GM23338 (cell line): ENCODE measurements around the gene CAMSAP2. TPM values are rescaled to one million over a fixed set of nuclear protein-coding genes. Genes with fewer than 3 reads are reported as not detected.

ENCODE experiments used
- ATAC-seq: fragments of 200-7000 bp; cut with Tn5 transposase; 3 replicates; pipeline ENCODE4 v1.9.1; 2020
- DNase-seq: peaks from one replicate; pipeline ENCODE4 v3.0.0-alpha.2; 2015; ENCODE audit warnings: low spot score
- H2AFZ ChIP-seq: fragments of 200-600 bp; sonication (generic); 2 replicates; pipeline ENCODE4 v1.8.0; 2016; ENCODE audit warnings: antibody characterized with exemption, mild to moderate bottlenecking, moderate library complexity
- H3F3A ChIP-seq: fragments of 200-600 bp; sonication (generic); replicated peaks from 2 replicates; pipeline ENCODE4 v1.8.0; 2017; ENCODE audit warnings: antibody characterized with exemption, mixed run types, low read depth
- H3K27ac ChIP-seq: fragments of 200-600 bp; sonication (generic); 2 replicates; pipeline ENCODE4 v1.6.1; 2016; ENCODE audit warnings: low read depth
- H3K27me3 ChIP-seq: fragments of 200-600 bp; sonication (generic); 2 replicates; pipeline ENCODE4 v1.8.0; 2016; ENCODE audit warnings: mild to moderate bottlenecking, mixed run types, moderate library complexity; ENCODE audit not compliant: insufficient read depth
- H3K36me3 ChIP-seq: fragments of 200-600 bp; sonication (generic); 2 replicates; pipeline ENCODE4 v1.8.0; 2016; ENCODE audit warnings: mild to moderate bottlenecking; ENCODE audit not compliant: insufficient read depth
- H3K4me1 ChIP-seq: fragments of 200-600 bp; sonication (generic); 2 replicates; pipeline ENCODE4 v1.8.0; 2016; ENCODE audit warnings: mild to moderate bottlenecking, moderate library complexity; ENCODE audit not compliant: insufficient read depth
- H3K4me2 ChIP-seq: fragments of 200-600 bp; sonication (generic); 2 replicates; pipeline ENCODE4 v1.7.1; 2017; ENCODE audit warnings: mixed run types
- H3K4me3 ChIP-seq: fragments of 200-600 bp; sonication (generic); 2 replicates; pipeline ENCODE4 v1.6.1; 2016; ENCODE audit warnings: mixed run types
- H3K79me2 ChIP-seq: fragments of 200-600 bp; sonication (generic); replicated peaks from 2 replicates; pipeline ENCODE4 v1.8.0; 2017; ENCODE audit warnings: mild to moderate bottlenecking; ENCODE audit not compliant: insufficient read depth
- H3K9me2 ChIP-seq: fragments of 200-600 bp; sonication (generic); 2 replicates; pipeline ENCODE4 v1.8.0; 2017; ENCODE audit not compliant: insufficient read depth
- H4K20me1 ChIP-seq: fragments of 200-600 bp; sonication (generic); replicated peaks from 2 replicates; pipeline ENCODE4 v1.8.0; 2017; ENCODE audit warnings: mild to moderate bottlenecking; ENCODE audit not compliant: insufficient read depth
- H3K27ac Mint-ChIP-seq: 2 replicates; pipeline ENCODE4 v1.8.0; 2020; ENCODE audit warnings: inconsistent platforms, mild to moderate bottlenecking, moderate library complexity, mixed read lengths
- H3K27me3 Mint-ChIP-seq: 3 replicates; pipeline ENCODE4 v1.8.0; 2022; ENCODE audit warnings: low read depth, mild to moderate bottlenecking, moderate library complexity, mixed read lengths, inconsistent platforms; ENCODE audit not compliant: insufficient read depth, poor library complexity
- H3K36me3 Mint-ChIP-seq: 3 replicates; pipeline ENCODE4 v1.8.0; 2021; ENCODE audit warnings: low read depth, mild to moderate bottlenecking, inconsistent platforms, moderate library complexity, mixed read lengths
- H3K4me1 Mint-ChIP-seq: 3 replicates; pipeline ENCODE4 v1.8.0; 2020; ENCODE audit warnings: mild to moderate bottlenecking, inconsistent platforms, mixed read lengths
- H3K4me3 Mint-ChIP-seq: 3 replicates; pipeline ENCODE4 v1.8.0; 2021; ENCODE audit warnings: moderate library complexity, mild to moderate bottlenecking, inconsistent platforms, mixed read lengths
- H3K9me3 Mint-ChIP-seq: 3 replicates; pipeline ENCODE4 v1.8.0; 2020; ENCODE audit warnings: moderate library complexity, mild to moderate bottlenecking, inconsistent platforms, mixed read lengths
- CREB1 ChIP-seq: fragments of 250-450 bp; sonication (Bioruptor Pico); IDR thresholded peaks from 2 replicates; pipeline ENCODE4 v1.5.0; 2020; ENCODE audit warnings: low read depth, mild to moderate bottlenecking, moderate library complexity
- EZH2 ChIP-seq: fragments of 200-600 bp; sonication (generic); IDR thresholded peaks from one replicate; pipeline ENCODE4 v1.8.0; 2017; ENCODE audit warnings: antibody characterized with exemption, mild to moderate bottlenecking, low read depth; ENCODE audit not compliant: unreplicated experiment
- EZH2phosphoT487 ChIP-seq: fragments of 200-600 bp; sonication (generic); IDR thresholded peaks from one replicate; pipeline ENCODE4 v1.8.1; 2018; ENCODE audit warnings: antibody characterized with exemption; ENCODE audit not compliant: unreplicated experiment
- JUNB ChIP-seq: IDR thresholded peaks from one replicate; pipeline ENCODE4 v1.6.1; 2016; ENCODE audit warnings: antibody characterized with exemption; ENCODE audit not compliant: unreplicated experiment
- POLR2AphosphoS5 ChIP-seq: IDR thresholded peaks from 2 replicates; pipeline ENCODE4 v1.6.1; 2016; ENCODE audit warnings: antibody characterized with exemption, low read depth
- REST ChIP-seq: IDR thresholded peaks from one replicate; pipeline ENCODE4 v1.6.1; 2018; ENCODE audit warnings: antibody characterized with exemption; ENCODE audit not compliant: unreplicated experiment
- STAT1 ChIP-seq: IDR thresholded peaks from one replicate; pipeline ENCODE4 v1.6.1; 2016; ENCODE audit warnings: antibody characterized with exemption; ENCODE audit not compliant: unreplicated experiment
- ZNF114 ChIP-seq: fragments of 250-450 bp; sonication (Bioruptor Pico); IDR thresholded peaks from 2 replicates; pipeline ENCODE4 v1.5.0; 2020; ENCODE audit warnings: mild to moderate bottlenecking, moderate library complexity
- ZNF331 ChIP-seq: fragments of 250-450 bp; sonication (Bioruptor Pico); IDR thresholded peaks from 2 replicates; pipeline ENCODE4 v1.5.0; 2020; ENCODE audit warnings: low read depth, mild to moderate bottlenecking, moderate library complexity
- polyA plus RNA-seq: library from polyadenylated mRNA; unstranded; fragments of >200 nt; fragmentation: Nextera tagmentation; extraction: Ambion mirVana; gene quantifications from 2 replicates; pipeline ENCODE4 v1.2.1, GENCODE V29; 2016
- total RNA-seq: library from RNA; depleted of rRNA; stranded (reverse); fragments of >200 nt; shearing (Covaris generic); gene quantifications from 2 replicates; pipeline ENCODE4 v1.2.3, GENCODE V29; 2014
- TF ChIP-seq, protein P1 (sequence below): fragments of 250-450 bp; sonication (Bioruptor Pico); IDR thresholded peaks from 2 replicates; pipeline ENCODE4 v1.5.0; 2020; ENCODE audit warnings: mild to moderate bottlenecking, moderate library complexity

CAMSAP2 gene
- total and polyA plus RNA-seq, 2 experiments from 2014 or later = 9.1 to 21.3 TPM

DNA sequence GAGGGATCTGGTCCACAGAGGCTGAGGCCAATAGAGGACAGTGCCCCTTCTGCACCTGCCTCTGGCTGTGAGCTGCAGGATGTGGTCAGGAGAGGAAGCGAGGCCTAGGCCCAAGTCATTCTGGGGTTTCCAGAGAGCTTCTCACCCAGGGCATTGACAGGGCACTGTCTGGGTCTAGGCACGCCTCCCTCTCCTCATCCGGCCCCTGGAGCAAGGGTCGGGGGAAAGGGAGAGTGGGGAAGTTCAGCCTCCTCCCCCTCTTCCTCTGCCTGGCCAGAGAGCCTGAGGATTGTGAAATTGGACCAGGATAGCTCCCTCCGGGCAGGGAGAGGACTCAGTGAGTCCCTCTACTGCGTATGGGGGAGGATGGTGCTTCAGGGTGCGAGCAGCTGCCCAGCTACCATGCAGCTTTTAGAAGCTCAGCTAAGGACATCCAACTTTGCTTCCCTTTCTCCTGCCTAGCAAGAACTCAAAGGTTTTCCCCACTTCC, 149.7 kb downstream of the CAMSAP2 start (continued):
- TF ChIP-seq REST = no peak

GRCh38 chr1:200889571-200889970, 150.9 kb downstream of the CAMSAP2 start:
- Histone ChIP-seq H4K20me1 (no peaks in the 10 kb centered on the region; the same call in 1 of the 2 replicates), H3K36me3 (no peaks in the 10 kb centered on the region), H2AFZ (no peak overlapping the region), H3K79me2 (peaks cover 27% of the 10 kb centered on the region), H3K4me3 (no peak overlapping the region), H3K4me2 (no peak overlapping the region), H3K9me2 (no peaks in the 10 kb centered on the region), H3K27ac (no peak overlapping the region), H3F3A (0 out of 2 replicates have a peak, but pooled peaks cover 9% of the 10 kb centered on the region), H3K27me3 (no peaks in the 10 kb centered on the region), H3K4me1 (peaks cover 49% of the 10 kb centered on the region)
- Mint-ChIP-seq H3K4me1 (peaks cover 56% of the 10 kb centered on the region), H3K27ac (no peak overlapping the region), H3K36me3 (peaks cover 4% of the 10 kb centered on the region; the same call in 1 of the 3 replicates), H3K27me3 (peaks cover 36% of the 10 kb centered on the region), H3K9me3 (no peaks in the 10 kb centered on the region; the same call in 2 of the 3 replicates), H3K4me3 (no peak overlapping the region)
- no peak for DNase-seq
- TF ChIP-seq CREB1 (CRISPR knock-in tag) (no peak), STAT1 (no peak)
- ATAC-seq = no peak

DNA sequence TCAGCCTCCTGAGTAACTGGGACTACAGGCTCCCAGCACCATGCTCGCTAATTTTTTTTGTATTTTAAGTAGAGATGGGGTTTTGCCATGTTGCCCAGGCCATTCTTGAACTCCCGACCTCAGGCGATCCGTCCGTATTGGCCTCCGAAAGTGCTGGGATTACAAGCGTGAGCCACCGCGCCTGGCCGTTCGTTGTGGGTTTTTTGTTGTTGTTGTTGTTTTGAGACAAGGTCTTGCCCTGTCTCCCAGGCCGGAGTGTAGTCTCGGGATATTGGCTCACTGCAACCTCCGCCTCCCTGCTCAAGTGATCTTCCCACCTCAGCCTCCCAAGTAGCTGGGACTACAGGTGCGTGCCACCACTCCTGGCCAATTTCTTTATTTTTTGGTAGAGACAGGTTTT, 151.3 kb downstream of the CAMSAP2 start:
- Histone ChIP-seq H3K9me2 (no peaks in the 10 kb centered on the region), H3K4me3 (no peak overlapping the region), H3K4me1 (peaks cover 54% of the 10 kb centered on the region), H3K4me2 (0 out of 2 replicates have a peak overlapping the region, but pooled peaks have one; percentile 95), H3K79me2 (peaks cover 31% of the 10 kb centered on the region), H3K27me3 (no peaks in the 10 kb centered on the region), H4K20me1 (no peaks in the 10 kb centered on the region; the same call in 1 of the 2 replicates), H2AFZ (no peak overlapping the region), H3F3A (0 out of 2 replicates have a peak, but pooled peaks cover 9% of the 10 kb centered on the region), H3K27ac (no peak overlapping the region), H3K36me3 (no peaks in the 10 kb centered on the region)
- Mint-ChIP-seq H3K36me3 (peaks cover 4% of the 10 kb centered on the region; the same call in 1 of the 3 replicates), H3K27ac (no peak overlapping the region), H3K9me3 (no peaks in the 10 kb centered on the region; the same call in 2 of the 3 replicates), H3K4me1 (peaks cover 60% of the 10 kb centered on the region), H3K27me3 (peaks cover 36% of the 10 kb centered on the region), H3K4me3 (peak overlapping the region; percentile 85; the same call in 2 of the 3 replicates)
- ATAC-seq (no peak), DNase-seq (no peak)
- TF ChIP-seq STAT1 = no peak
- TF ChIP-seq EZH2phosphoT487 = no peak
- TF ChIP-seq JUNB = no peak
- no peak for TF ChIP-seq ZNF331
- no peak for TF ChIP-seq POLR2AphosphoS5
- TF ChIP-seq, protein P1, sequence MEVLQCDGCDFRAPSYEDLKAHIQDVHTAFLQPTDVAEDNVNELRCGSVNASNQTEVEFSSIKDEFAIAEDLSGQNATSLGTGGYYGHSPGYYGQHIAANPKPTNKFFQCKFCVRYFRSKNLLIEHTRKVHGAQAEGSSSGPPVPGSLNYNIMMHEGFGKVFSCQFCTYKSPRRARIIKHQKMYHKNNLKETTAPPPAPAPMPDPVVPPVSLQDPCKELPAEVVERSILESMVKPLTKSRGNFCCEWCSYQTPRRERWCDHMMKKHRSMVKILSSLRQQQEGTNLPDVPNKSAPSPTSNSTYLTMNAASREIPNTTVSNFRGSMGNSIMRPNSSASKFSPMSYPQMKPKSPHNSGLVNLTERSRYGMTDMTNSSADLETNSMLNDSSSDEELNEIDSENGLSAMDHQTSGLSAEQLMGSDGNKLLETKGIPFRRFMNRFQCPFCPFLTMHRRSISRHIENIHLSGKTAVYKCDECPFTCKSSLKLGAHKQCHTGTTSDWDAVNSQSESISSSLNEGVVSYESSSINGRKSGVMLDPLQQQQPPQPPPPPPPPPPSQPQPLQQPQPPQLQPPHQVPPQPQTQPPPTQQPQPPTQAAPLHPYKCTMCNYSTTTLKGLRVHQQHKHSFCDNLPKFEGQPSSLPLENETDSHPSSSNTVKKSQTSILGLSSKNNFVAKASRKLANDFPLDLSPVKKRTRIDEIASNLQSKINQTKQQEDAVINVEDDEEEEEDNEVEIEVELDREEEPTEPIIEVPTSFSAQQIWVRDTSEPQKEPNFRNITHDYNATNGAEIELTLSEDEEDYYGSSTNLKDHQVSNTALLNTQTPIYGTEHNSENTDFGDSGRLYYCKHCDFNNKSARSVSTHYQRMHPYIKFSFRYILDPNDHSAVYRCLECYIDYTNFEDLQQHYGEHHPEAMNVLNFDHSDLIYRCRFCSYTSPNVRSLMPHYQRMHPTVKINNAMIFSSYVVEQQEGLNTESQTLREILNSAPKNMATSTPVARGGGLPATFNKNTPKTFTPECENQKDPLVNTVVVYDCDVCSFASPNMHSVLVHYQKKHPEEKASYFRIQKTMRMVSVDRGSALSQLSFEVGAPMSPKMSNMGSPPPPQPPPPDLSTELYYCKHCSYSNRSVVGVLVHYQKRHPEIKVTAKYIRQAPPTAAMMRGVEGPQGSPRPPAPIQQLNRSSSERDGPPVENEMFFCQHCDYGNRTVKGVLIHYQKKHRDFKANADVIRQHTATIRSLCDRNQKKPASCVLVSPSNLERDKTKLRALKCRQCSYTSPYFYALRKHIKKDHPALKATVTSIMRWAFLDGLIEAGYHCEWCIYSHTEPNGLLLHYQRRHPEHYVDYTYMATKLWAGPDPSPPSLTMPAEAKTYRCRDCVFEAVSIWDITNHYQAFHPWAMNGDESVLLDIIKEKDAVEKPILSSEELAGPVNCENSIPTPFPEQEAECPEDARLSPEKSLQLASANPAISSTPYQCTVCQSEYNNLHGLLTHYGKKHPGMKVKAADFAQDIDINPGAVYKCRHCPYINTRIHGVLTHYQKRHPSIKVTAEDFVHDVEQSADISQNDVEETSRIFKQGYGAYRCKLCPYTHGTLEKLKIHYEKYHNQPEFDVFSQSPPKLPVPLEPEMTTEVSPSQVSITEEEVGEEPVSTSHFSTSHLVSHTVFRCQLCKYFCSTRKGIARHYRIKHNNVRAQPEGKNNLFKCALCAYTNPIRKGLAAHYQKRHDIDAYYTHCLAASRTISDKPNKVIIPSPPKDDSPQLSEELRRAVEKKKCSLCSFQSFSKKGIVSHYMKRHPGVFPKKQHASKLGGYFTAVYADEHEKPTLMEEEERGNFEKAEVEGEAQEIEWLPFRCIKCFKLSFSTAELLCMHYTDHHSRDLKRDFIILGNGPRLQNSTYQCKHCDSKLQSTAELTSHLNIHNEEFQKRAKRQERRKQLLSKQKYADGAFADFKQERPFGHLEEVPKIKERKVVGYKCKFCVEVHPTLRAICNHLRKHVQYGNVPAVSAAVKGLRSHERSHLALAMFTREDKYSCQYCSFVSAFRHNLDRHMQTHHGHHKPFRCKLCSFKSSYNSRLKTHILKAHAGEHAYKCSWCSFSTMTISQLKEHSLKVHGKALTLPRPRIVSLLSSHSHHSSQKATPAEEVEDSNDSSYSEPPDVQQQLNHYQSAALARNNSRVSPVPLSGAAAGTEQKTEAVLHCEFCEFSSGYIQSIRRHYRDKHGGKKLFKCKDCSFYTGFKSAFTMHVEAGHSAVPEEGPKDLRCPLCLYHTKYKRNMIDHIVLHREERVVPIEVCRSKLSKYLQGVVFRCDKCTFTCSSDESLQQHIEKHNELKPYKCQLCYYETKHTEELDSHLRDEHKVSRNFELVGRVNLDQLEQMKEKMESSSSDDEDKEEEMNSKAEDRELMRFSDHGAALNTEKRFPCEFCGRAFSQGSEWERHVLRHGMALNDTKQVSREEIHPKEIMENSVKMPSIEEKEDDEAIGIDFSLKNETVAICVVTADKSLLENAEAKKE (CRISPR knock-in tag) = no peak
- TF ChIP-seq EZH2 = no peak
- no peak for TF ChIP-seq ZNF114 (CRISPR knock-in tag)
